Activated CD4-positive, alpha-beta memory T cell treated with anti-CD3 and anti-CD28 coated beads, Interleukin-2, amount 10 ng/mL, durations not matched to agents 7 days and 5 days (primary cell): Measurements from ENCODE around the gene USP20. TPM values are rescaled to one million over a fixed set of nuclear protein-coding genes. Genes with fewer than 3 reads are reported as not detected.

Experiments
- CTCF ChIA-PET: fragments of 350-600 bp; sonication (Branson Sonifier 250); formaldehyde crosslinking; loops from one replicate; lab custom pipeline; 2021; ENCODE audit warnings: antibody characterized with exemption, inconsistent platforms; lab: Charles Lee
- POLR2A ChIA-PET: fragments of 350-600 bp; sonication (Branson Sonifier 250); formaldehyde crosslinking; loops from one replicate; lab custom pipeline; 2021; ENCODE audit warnings: antibody characterized with exemption; lab: Charles Lee
- DNase-seq: peaks from one replicate; pipeline ENCODE4 v3.0.0-alpha.2; 2020
- H3K27ac Mint-ChIP-seq: one replicate; pipeline ENCODE4 v1.8.0; 2021; ENCODE audit warnings: mild to moderate bottlenecking, mixed read lengths
- H3K27me3 Mint-ChIP-seq: one replicate; pipeline ENCODE4 v1.8.0; 2021; ENCODE audit warnings: mixed read lengths
- H3K36me3 Mint-ChIP-seq: one replicate; pipeline ENCODE4 v1.8.0; 2021; ENCODE audit warnings: low read depth, mixed read lengths
- H3K4me1 Mint-ChIP-seq: one replicate; pipeline ENCODE4 v1.8.0; 2021; ENCODE audit warnings: mixed read lengths
- H3K4me3 Mint-ChIP-seq: one replicate; pipeline ENCODE4 v1.8.0; 2021; ENCODE audit warnings: mild to moderate bottlenecking, mixed read lengths
- H3K9me3 Mint-ChIP-seq: one replicate; pipeline ENCODE4 v1.8.0; 2021; ENCODE audit warnings: mixed read lengths
- total RNA-seq, 2 experiments: library from RNA; stranded (reverse); gene quantifications; one replicate each; pipeline ENCODE4 v1.2.3, GENCODE V29; 2021

USP20 gene
- total RNA-seq, 2 experiments from 2014 or later: 86.4 to 87.6 TPM

DNA sequence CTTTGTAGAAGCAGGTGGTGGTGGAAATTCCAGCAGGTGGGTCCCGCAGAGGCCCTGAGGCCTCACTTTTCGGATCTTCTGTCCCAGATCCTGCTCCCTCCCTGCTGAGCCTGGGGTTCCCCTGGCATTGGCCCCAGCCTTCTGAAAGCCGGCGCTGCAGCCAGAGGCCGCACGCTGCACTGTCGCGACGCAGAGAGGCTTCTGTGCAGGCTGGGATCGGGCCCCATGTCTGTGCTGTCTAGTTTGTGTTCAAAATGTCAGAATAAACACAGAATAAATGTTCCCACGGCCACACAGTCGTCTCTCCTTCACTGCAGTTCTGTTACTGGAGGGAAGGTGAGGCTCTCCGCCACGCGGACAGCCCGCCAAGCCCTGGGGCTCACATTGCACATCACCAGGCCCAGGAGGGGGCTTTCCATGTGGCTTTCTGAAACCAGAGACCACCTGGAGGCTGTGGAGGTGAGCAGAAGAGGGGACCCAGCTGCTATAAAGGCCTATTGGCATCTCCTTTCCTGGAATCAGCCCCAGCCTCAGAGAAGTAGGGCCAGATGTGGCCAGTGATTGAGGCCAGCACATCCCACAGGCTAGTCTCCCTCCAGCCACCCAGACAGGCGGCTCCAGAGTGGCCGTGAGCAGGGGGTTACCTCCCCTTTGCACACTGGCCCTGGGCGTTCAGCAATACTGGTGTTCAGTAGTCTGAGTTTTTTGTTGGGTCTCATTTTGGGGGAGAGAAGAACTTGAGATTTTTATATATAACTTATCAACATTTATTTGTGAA, 46.5 kb downstream of the USP20 start:
- peaks cover 45% of the 10 kb centered on the region for H3K36me3 Mint-ChIP-seq
- POLR2A ChIA-PET: interaction anchor here (14.4 kb wide), 1 partner anchor 16 kb away, joined by 301 read pairs; no protein-coding TSS in a partner anchor
- no peaks in the 10 kb centered on the region for H3K27me3 Mint-ChIP-seq

DNA sequence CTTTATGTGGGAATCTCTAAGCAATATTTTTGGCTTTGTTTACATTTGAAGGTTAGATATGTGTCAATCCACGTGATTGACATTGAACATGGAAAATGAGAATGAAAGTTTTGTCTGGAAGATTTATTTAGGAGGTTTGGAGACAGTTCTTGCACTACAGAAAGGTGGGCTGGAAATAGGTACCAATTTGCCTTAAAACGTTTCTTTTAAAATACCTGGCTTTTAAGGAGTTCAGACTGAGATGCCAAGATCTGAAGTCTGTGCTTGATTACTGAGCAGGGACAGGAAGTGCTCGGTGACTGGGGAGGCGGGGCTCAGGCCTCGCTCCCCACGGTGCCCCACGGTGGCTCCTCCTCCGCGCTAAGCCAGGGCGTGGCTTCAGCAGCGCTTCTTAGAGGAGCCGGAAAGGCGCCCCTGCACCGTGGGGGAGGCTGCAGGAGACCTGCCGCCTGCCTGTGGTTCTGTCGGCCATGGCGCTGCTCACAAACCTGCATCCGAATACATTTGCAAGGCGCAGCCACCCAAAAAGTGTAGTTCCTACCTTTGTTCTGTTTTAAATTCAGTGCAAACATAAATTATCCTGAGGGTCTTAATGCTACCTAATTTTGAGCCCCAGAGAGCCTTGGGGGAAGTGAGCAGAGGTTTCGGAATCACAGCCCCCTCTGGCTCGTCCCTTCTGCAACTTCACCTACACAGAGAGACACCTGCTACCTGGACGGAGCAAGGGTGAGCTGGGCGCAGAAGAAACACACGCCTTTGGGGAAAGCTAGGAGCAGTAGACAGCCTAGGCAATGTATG, 49.2 kb downstream of the USP20 start:
- Mint-ChIP-seq H3K4me3 (peak overlapping the region; percentile 80), H3K9me3 (no peaks in the 10 kb centered on the region), H3K36me3 (peaks cover 48% of the 10 kb centered on the region), H3K4me1 (peaks cover 51% of the 10 kb centered on the region), H3K27ac (peak overlapping the region; percentile 100), H3K27me3 (no peaks in the 10 kb centered on the region)
- POLR2A ChIA-PET: interaction anchor here (0.8 to 14.4 kb wide), 20 partner anchors 10 to 244 kb away, joined by 3 to 403 read pairs (median 8); partner anchors contain the start of genes C9orf78, FNBP1, TOR1A and USP20
- CTCF ChIA-PET: interaction anchor here (0.9 to 3.1 kb wide), 26 partner anchors 10 to 223 kb away, joined by 3 to 27 read pairs (median 6); partner anchors contain the start of genes C9orf78, GPR107 and USP20
- DNase-seq: peak; percentile 98

More for the DNA sequence above, 46.5 kb downstream of the USP20 start:
- H3K9me3 Mint-ChIP-seq: no peaks in the 10 kb centered on the region
- DNase-seq: no peak
- H3K27ac Mint-ChIP-seq: no peak overlapping the region
- CTCF ChIA-PET: no interaction called here
- H3K4me1 Mint-ChIP-seq: peaks cover 33% of the 10 kb centered on the region
- no peak overlapping the region for H3K4me3 Mint-ChIP-seq

DNA sequence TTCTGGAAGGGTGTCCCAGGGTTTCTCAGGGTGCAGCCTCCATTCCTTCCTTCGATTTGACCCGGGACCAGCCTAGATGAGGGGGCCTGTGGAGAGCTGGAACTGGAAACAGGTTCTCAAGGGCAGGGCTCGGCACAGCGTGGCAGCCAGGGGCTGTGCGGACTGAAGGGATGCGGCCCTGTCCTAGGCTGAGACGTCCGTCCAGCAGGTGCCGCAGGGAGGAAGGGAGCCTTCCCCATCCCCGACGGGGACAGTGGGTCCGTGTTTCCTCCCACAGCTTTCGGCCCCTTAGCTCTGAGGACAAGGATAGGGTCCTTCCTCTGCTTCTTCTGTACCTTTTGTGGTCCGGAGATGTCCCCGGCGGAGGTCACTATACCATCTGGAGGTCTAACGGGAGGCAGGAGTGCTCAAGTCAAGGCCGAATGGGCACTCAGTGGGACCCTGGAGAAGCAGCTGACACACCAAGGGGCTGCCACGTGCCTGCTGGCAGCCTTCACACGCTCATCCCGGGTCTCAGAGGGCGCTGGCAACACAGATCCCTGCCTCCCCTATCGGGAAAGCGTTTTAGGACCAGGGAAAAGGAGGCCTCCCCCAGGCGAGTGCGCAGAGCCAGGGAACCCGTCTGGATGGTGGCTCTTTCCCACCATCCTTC, 49.9 kb downstream of the USP20 start:
- peak overlapping the region; percentile 80 for H3K4me3 Mint-ChIP-seq
- peaks cover 52% of the 10 kb centered on the region for H3K36me3 Mint-ChIP-seq
- H3K4me1 Mint-ChIP-seq: peaks cover 58% of the 10 kb centered on the region
- POLR2A ChIA-PET: interaction anchor here (0.7 to 14.4 kb wide), 28 partner anchors 10 to 243 kb away, joined by 3 to 403 read pairs (median 5); partner anchors contain the start of genes C9orf78, FNBP1, TOR1A and USP20
- H3K27me3 Mint-ChIP-seq: no peaks in the 10 kb centered on the region
- peak overlapping the region; percentile 100 for H3K27ac Mint-ChIP-seq
- H3K9me3 Mint-ChIP-seq: no peaks in the 10 kb centered on the region
- peak; percentile 59 for DNase-seq
- CTCF ChIA-PET: interaction anchor here (0.7 to 3.1 kb wide), 32 partner anchors 10 to 222 kb away, joined by 3 to 27 read pairs (median 6); partner anchors contain the start of genes C9orf78, GPR107 and USP20

DNA sequence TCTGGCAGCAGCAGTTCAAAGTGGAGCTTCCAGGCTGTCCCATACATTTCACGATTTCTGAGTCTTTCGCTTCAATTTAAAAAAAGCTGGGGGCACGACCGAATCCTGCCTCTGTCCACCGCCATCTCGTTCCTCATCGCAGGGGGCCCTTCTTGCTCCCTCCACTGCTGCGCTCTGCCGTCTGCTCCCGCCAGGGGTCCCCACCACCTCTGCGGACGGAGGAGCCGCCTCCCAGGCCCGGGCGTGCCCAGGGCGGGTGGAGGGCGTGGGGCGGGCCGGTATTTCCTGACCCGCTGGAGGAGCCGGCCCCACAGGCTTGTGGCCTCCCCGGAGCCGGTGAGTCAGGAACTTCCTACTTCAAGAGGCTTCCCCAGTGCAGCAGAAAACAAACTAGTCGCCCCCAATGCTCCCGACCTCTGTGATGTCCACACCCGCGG, 50.4 kb downstream of the USP20 start:
- no peaks in the 10 kb centered on the region for H3K9me3 Mint-ChIP-seq
- peaks cover 62% of the 10 kb centered on the region for H3K4me1 Mint-ChIP-seq
- peaks cover 50% of the 10 kb centered on the region for H3K36me3 Mint-ChIP-seq
- H3K4me3 Mint-ChIP-seq: peak overlapping the region; percentile 80
- ChIA-PET POLR2A (interaction anchor here (0.7 to 14.4 kb wide), 30 partner anchors 9 to 243 kb away, joined by 3 to 403 read pairs (median 5); partner anchors contain the start of genes C9orf78, FNBP1, TOR1A and USP20), CTCF (interaction anchor here (0.7 to 3.1 kb wide), 32 partner anchors 9 to 221 kb away, joined by 3 to 27 read pairs (median 6); partner anchors contain the start of genes C9orf78, GPR107 and USP20)
- peak overlapping the region; percentile 100 for H3K27ac Mint-ChIP-seq
- H3K27me3 Mint-ChIP-seq: no peaks in the 10 kb centered on the region
- peak; percentile 94 for DNase-seq

DNA sequence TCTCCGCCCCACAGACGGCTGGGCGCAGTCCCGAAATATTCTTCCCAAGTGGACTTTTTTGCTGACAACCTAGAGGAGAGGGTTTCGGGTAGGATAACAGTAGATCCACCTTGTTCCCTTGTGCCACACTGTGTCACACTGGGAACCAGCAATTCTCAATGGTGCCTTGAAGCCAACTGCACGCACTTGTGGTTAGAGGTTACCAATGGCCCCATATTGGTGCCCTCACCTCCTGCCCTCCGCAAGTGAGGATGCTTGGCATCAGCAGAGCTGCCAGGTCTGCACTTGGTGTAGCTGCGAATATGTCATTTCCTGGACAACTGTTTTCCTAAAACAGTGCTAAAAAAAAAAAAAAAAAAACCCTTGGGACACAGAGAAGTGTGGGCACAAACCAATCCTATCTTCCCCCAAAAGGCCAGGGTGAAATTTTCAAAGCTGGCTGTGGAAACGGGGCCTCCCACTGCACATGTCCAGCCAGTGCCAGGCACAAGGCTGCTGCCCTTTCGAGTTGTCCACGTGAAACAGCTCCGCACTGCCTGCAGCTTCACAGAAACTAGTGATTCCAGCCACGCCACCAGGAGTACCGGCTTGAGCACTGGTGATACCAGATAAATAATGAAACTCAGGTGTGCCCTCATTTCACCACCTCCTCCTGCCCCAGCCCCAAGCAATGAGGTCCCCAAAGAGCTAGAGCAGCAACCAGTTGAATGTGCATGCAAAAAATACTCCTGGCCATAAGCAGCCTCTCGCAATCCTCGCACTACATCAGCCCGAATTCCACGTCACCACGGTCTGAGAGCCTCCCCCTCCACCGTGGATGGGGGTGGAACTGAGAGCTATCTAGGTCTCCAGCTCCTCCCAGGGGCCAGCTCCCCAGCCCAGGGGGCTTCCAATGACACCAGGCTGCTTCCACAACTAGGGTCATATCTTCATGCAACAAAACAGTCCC, 51.2 kb downstream of the USP20 start:
- Mint-ChIP-seq H3K9me3 (no peaks in the 10 kb centered on the region), H3K4me1 (peaks cover 70% of the 10 kb centered on the region)

DNA sequence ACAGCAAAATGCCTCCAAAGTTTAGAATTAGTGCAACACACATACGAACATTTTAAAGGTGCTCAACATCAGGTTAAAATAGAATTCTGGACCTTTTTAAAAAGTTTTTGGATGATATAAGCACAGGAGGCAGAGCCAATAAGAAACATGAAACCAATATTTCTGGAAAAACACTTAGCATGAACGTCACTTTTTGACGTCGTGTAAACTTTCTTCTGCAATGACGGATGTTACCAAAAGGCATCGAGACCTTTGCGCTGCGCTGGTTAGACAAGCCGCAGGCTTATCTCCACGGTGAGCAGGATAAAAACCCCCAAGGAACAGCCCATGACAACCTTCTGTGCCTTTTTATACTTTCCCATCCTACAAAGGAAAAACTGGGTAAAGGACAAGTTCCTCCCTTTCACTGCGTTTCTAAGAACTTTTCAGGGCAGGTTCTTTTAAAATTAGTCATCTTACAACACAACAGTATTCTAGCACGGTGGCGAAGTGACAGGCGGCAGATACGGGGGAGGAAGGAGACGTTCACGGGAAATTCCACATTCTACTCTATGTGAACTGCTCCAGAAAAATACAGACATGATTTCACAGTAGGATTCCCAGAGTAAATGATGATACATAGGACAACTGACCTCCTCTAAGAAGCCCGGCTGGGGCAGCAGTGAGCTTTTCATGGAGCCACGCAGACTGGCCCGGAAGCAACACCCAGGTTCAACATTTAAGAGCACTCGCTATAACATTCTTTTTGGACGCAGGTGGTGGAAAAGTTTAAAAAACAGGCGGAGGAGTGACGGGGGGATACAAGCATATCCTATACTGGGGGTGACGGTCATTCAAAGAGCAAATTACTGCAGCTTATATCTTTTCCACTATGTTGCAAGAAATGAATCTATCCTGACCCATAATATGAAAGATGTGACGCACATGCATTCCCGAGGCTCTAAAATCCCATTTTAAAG, 52.4 kb downstream of the USP20 start:
- CTCF ChIA-PET: interaction anchor here (0.6 to 3.1 kb wide), 16 partner anchors 9 to 212 kb away, joined by 3 to 27 read pairs (median 4); no protein-coding TSS in a partner anchor
- Mint-ChIP-seq H3K9me3 (no peaks in the 10 kb centered on the region), H3K36me3 (peaks cover 62% of the 10 kb centered on the region), H3K4me1 (peaks cover 81% of the 10 kb centered on the region), H3K4me3 (peak overlapping the region; percentile 80), H3K27me3 (no peaks in the 10 kb centered on the region), H3K27ac (peak overlapping the region; percentile 100)
- peak; percentile 74 for DNase-seq
- POLR2A ChIA-PET: interaction anchor here (0.7 to 14.4 kb wide), 42 partner anchors 7 to 240 kb away, joined by 3 to 403 read pairs (median 8); partner anchors contain the start of genes C9orf78, FNBP1, GPR107 and USP20

More for the DNA sequence above, 51.2 kb downstream of the USP20 start:
- ChIA-PET CTCF (interaction anchor here (0.6 to 3.1 kb wide), 25 partner anchors 12 to 213 kb away, joined by 3 to 27 read pairs (median 7); partner anchors contain the start of genes C9orf78, GPR107 and USP20), POLR2A (interaction anchor here (0.6 to 14.4 kb wide), 35 partner anchors 8 to 241 kb away, joined by 3 to 403 read pairs (median 8); partner anchors contain the start of genes C9orf78, FNBP1, GPR107 and USP20)
- peak; percentile 76 for DNase-seq
- peak overlapping the region; percentile 80 for H3K4me3 Mint-ChIP-seq
- H3K36me3 Mint-ChIP-seq: peaks cover 58% of the 10 kb centered on the region
- H3K27me3 Mint-ChIP-seq: no peaks in the 10 kb centered on the region
- H3K27ac Mint-ChIP-seq: peak overlapping the region; percentile 100

DNA sequence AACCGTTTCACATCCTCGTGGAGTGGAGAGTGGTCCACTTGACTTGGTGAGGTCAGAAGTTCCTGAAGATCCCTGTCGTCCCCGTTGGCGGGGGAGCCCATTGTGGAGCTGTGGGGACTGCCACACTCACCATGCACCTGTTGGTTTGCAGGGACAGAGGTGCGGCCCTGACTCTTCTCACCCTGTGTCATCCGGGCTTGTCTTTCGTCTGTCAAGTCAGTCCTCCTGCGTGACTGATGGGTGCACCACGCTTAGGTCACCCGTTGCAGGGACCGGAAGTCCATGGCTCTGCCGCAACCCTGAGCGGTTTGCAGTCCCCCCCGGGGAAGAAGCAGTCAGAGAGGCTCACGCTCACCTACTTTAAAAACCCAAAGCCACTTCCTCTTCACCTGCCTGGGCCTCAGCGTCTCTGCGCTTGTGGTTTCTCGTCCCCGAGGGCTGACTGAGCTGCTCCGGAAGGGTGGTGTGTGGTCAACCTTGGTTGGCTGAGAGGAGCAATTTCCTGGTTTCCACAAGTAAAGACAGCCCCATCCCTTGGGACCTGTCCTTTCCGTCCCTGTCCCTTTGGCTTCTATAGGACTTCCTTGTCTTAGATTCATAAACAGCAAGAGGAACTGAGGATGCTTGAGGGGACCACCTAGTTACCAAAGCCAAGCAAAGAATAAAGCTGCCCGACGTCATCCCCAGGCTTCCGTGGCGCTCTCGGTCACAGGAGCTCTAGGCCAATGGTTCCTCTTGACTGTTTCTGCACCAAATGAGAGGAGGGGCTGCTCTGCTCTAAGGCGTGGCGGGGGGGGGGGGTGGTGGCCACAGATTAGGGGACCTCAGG, 53.2 kb downstream of the USP20 start:
- Mint-ChIP-seq H3K4me3 (peak overlapping the region; percentile 80), H3K36me3 (peaks cover 67% of the 10 kb centered on the region), H3K27me3 (no peaks in the 10 kb centered on the region), H3K9me3 (no peaks in the 10 kb centered on the region), H3K27ac (peak overlapping the region; percentile 100), H3K4me1 (peaks cover 88% of the 10 kb centered on the region)
- POLR2A ChIA-PET: interaction anchor here (0.6 to 14.4 kb wide), 37 partner anchors 9 to 243 kb away, joined by 3 to 403 read pairs (median 6); partner anchors contain the start of genes C9orf78, FNBP1, GPR107 and TOR1A
- DNase-seq: peak; percentile 97
- CTCF ChIA-PET: interaction anchor here (0.5 to 2.5 kb wide), 14 partner anchors 8 to 240 kb away, joined by 3 to 10 read pairs (median 4); no protein-coding TSS in a partner anchor

DNA sequence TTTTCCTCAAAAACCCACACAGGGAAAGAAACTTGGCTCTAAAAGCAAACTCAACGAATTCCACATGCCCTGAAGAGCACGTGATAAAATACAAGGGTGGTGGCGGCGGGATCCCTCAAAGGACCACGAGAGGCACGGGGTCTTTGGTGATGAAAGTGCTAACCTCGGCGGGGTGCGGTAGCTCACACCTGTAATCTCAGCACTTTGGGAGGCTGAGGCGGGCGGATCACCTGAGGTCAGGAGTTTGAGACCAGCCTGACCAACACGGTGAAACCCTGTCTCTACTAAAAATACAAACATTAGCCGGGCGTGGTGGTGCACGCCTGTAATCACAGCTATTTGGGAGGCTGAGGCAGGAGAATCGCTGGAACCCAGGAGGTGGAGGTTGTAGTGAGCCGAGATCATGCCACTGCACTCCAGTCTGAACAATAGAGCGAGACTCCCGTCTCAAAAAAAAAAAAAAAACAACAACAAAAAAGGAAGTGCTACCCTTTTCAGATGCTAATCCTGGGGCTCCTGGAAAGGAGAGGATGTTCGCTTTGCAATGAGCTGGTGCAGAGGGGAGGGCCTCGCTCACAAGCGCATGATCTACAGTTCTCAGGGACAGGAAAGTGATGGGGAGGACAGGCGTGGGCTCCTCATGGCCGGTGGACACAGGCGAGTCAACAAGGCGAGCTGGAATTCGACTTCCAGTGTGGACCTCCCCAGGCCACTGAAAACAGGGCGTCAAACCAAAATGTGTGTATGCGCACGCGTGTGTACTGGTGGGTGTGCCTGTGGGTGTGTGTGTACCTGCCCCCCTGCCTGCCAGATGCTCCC, 54.1 kb downstream of the USP20 start:
- H3K36me3 Mint-ChIP-seq: peaks cover 71% of the 10 kb centered on the region
- H3K9me3 Mint-ChIP-seq: no peaks in the 10 kb centered on the region
- H3K4me1 Mint-ChIP-seq: peaks cover 85% of the 10 kb centered on the region
- DNase-seq: peak; percentile 53
- no peaks in the 10 kb centered on the region for H3K27me3 Mint-ChIP-seq
- H3K4me3 Mint-ChIP-seq: peak overlapping the region; percentile 80
- POLR2A ChIA-PET: interaction anchor here (0.6 to 14.4 kb wide), 33 partner anchors 8 to 242 kb away, joined by 3 to 403 read pairs (median 6); partner anchors contain the start of genes C9orf78, FNBP1, GPR107 and TOR1A
- peak overlapping the region; percentile 100 for H3K27ac Mint-ChIP-seq
- CTCF ChIA-PET: interaction anchor here (0.6 to 2.5 kb wide), 16 partner anchors 8 to 239 kb away, joined by 3 to 10 read pairs (median 3); no protein-coding TSS in a partner anchor
